ENCODE data around the gene ARID5B.

Gene ARID5B

DNA sequence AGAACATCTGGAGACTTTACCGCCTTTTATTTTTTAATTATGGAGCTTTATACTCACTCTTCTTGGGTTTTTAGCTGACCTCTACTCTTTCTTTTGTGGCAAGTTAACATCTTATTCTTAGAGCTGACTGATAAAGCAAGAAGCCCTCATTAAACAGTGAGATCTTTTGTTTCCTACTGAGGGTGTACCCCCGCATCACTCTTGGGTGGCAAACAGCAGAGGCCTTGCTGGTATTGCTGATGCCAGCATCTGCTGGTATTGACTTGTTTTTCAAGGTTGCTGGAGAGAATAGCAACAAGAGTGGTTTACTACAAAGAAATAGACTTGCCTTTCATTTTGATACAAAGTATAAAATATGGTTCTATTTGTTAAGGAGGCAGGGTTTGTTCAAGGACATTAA lies 154.7 kb downstream of the ARID5B start:
- no peak for DNase-seq

DNA sequence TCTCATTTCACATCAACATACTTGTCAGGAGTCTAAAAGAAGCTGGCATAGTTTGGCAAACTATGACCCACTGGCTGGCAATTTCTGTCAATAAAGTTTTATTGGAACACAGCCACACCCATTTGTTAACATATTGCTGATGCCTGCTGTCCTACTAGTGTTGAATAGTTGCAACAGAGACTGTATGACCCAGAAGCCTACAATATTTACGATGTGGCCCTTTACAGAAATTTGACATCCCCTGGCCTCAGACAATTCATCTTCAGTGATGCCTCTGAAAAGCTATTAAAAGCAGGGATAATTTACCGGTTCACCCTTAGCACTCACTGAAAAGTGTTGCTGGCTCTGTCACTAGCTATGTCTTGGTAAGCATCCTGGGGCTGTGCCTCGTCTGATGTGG lies 155.2 kb downstream of the ARID5B start:
- DNase-seq = no peak

DNA sequence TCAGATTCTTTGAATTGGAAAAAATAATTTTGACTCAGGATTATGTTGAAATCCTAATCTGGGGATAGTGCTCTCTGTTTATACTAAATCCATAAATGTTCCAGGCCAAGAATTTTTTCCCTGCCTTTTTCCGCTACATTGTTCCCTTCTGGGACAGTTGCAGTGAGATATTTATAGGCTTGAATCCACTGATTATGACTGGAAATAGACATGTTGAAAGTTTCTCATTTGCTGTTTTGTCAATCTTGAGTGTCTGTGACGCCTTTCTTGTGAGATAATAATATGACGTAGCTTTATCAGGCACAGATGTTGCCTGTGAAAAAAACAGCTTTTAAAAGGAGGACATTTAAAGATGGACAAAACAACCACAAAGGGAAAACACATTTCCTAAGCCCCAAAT lies 155.9 kb downstream of the ARID5B start:
- DNase-seq = no peak

DNA sequence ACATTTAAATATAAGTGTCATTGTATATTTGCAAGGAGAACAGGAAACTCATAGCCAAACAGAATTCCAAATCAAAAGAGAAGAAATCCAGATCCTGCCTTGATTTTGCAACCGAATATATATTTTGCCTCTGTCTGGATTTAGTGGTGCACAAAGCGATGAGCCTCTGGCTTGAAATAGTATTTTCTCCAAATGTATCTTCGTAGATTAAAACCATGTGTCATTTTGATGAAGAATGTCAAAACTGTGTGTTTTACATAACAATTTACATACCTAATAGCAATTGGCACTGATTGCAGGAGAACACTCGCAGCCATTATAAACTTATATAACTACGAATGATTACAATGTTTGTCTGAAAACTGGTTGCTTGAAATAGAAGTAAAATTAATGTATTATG lies 156.4 kb downstream of the ARID5B start:
- DNase-seq = no peak

DNA sequence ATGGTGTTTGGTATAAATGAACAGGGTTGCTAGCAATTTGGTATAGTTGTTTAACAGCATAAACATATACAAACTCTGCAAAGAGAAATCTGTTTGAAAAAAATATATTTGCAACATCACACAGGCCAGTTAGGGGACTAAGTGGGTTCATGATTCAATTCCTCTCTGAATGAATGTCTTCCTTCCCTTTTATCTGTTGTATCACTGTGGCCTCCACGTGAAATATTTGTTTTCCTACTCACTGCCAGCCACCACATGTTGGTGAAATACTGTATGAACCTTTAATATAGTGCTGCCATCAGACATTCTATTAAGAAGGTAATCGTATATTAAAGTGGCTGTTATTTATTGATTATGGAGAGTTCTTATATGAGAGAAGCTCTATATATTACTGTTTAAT lies 157.0 kb downstream of the ARID5B start:
- no peak for DNase-seq

DNA sequence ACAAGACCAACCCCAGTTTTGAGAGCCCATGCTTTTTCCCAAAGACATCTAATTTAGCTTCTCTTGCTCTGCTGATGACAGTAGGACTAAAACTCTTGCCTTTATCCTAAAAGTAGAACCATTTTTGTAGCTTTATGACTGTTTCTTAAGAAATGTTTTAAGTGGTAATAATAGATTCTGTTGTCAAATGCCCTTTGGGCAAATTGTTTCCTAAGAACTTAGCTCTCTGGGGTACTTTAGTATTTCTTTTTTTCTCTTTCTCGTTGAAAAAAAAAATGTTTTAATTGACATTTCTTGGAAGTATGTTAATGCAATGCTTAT lies 157.4 kb downstream of the ARID5B start:
- no peak for DNase-seq

DNA sequence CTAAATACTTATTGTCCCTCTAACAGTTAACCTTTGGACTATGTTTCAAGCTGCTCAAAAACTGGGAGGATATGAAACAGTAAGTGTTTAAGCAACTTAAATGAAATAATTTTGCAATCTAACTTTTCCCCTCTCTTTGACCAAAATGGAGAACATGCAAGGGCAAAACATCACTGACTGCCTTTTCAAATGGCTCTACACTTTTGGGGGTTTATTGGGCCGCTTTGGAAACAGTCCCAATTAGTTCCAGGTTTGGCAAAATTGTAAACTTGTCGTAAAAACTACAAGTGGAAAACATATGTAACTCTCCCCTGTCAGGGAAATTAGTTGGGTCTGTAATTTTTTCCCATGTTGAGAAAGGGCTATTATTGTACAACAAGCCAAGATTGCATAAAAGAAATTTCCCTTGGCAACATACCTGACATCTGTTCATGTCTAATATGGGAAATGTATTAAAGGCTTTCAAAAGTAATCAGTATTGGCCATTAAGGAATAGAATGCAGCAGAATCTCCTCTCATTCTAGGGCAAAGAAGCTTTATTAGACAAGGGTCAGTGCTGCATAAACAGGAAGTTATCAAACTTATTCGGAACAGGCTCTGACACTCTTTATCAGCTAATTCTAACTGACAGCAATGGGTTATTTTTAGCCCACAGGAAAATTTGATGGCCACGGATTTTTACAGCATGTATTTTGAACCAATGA lies 157.9 kb downstream of the ARID5B start:
- DNase-seq = no peak

DNA sequence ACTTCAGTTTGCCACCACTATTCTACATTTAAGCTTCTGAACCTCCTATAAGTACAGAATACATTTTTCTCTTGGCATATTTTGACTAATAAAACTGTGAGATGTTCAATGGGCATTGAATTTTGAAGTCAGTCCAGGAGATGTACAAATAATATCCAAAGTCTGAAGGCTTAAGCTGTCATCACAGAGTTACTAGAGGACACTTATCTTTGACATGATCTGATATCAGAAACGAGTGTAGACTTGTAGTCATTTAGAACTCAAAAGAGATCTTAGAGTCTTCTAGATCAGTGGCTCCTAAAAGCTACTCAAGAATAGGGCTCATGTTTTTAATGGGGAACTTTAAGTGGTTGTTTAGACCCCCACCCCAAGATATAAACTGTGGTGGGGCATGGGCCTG lies 160.5 kb downstream of the ARID5B start:
- DNase-seq = no peak

DNA sequence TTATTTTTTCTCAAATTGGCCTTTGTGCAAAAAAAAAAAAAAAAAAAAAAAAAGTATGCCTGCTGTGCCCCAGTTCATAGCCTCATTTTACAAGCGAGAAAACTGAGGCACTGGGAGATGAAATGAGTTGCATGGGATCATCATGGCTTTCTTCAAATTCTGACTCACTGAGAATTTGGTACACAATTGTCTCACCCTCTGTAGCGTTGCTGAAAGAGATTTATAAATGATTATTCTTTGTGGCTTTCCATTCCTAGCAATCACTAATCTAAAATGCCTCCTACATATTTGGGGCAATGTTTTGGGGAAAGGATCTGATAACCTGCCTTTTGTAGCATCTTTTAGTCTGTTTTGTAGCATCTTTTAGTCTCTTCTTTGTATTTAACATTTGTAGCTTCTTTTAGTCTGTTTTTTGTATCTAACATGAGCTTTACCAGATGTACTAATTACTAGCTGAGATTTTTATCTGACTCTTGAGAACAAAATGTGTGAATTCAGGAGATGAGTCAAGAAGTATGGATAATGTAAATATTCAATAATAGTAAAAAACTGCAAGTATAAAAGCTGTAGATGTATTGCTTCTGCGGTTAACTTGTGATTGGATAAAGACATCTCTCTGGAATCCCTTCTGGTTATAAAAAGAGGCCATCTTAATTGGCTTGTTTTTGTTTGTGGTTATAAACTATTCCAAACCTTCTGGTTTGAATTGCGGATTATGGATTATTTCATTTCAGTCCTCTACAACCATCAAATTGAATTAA lies 161.4 kb downstream of the ARID5B start:
- DNase-seq = no peak

DNA sequence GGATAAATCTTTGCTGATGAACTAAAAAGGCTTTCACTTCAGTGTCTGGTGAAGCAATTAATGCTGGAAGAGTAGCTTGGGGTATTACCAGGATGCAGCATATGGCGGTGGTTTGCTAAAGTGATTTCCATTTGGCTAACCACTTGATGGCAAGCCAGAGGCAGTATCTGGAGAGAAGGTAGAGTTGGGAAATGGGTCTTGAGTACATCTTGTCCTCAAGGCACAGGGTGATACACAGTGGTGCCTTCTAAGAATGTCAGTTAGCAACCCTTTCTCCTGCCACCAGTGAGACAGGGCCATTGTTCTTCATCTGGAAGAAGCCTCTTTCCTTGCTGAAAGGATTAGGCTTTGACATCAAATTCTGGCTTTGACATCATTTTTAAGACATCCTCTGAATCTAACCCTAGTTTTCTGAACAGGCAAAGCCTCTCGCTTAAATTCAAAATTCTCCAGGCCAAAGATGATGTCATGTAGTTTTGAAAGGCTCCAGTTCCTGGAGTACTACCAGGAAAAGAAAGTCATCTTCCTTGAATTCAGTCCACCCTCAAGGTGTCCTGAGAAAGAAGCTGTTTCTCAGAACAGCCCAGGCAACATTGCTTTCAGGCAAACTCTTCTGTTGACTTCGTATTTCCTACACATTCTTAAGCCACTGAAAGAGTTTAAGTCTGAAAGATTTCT lies 162.4 kb downstream of the ARID5B start:
- no peak for DNase-seq

DNA sequence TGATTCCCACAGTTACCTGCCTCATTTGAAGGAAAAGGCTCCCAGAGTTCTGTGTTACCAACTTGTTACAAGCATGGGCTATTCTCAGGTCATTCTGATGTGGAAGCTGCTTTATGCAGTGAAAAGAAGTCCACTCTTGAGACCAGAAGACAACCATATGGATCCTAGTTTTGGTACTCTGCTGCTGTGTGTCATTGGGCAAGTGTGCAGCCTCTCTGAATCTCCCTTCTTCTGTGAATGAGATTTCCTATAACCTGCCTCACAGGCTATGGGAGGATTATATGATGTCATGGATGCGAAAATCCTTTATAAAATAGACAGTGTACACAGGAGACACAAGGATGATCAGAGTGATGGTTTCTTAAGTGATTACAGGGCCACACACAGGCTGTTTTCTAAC lies 166.1 kb downstream of the ARID5B start:
- no peak for DNase-seq

DNA sequence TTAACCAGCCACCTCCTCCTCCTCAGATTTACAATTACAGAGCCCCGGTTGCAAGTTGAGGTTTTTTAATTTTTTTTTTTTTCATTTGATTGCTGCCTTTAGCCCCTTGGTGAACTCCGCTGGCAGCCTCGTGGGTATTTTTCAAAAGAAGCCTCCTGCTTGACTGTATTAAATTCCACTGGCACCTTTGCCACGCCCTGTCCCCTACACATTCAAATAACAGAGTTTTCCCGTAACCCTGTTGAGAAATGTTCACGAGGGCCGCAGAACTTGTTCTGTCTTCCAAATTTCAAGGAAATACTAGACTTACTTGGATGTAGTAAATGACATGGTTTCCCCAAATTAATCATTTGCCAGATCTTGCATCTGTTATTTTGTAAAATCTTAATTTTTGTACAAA lies 167.0 kb downstream of the ARID5B start:
- DNase-seq = no peak

DNA sequence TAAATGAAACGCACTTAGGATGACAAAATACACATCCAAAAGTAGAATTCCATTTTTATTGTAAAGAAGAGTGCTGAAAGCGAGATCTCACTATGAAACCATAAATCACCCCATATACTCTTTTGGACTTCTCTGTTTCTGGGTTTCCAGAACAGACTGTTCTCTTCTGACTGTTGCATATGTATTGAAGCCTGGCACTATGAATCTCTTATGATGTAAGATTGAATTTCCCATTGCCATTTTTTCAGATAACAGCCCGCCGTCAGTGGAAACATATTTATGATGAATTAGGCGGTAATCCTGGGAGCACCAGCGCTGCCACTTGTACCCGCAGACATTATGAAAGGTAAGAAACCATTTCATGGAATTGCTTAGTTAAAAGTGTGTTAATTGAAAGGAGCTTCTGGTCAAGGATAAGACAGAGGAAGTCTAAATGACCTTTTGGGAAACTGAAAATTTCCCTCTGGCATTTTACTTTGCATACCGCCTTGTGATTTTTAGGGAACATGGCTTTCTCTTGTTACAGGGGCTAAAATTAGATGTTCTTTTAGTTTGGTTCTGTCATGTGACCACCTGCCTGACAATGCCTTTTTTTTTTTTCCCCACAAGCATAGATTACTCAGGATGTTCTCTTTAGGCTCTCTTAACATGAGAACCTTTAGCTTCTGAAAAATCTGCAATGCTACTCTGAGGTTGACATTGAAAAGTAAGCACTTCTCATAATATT lies 168.1 kb downstream of the ARID5B start:
- no peak for DNase-seq

DNA sequence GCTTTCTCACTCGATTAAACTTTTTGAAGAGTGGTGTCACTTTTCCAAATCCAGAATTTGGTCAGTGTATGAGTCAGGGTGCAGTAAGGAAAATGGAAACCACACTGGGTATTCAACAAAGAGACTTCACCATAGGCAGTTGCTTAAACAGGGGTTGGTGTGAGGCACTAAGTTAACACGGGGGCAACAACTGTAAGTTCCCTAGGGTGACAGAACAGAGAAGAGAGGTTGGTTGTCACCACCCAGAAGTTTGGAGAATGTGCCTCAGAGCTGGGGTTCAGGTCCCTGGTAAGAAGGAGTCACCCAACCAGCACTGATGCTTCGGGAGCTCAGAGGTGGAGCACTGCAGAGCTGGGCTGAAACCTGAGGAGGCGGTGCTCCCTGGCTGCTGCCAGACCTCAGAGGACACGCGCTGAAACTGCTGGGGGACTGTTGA lies 170.4 kb downstream of the ARID5B start:
- no peak for DNase-seq

DNA sequence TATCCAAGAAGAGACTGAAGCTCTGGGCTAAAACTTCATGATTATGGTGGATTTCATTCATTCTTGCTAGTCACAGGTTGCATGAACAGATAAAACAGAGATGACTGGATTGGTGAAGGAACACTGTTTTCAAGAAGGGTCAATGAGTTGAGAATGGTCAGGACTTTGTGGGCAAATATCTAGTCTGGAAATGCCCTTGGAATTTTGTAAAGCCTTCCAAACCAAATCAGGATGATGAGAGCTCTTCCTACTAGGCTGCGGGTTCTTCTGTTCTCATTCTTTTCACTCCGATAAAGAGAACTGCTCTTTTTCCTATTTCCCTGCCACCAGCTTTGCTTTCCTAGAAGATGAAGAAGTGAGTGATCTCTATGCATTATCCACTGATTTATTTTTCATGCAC lies 171.4 kb downstream of the ARID5B start:
- DNase-seq = no peak

DNA sequence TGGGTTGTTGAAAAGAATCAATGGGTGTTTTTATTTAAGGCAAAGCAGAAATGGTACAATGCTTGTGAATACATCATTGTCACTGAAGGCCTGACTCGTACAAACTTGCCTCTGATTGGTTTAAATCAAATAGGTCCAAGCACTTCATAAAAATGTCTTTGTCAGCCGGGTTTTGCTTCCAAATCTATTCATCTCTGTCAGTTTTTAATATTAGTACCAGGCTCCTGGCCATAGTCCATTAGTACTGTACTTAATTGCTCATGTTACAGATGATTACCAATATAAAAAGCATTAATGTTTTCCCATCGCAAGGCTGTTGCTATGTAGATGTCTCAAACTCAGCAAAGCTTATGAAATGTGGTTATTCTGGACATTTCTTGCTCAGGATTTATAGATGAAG lies 171.9 kb downstream of the ARID5B start:
- DNase-seq = no peak

DNA sequence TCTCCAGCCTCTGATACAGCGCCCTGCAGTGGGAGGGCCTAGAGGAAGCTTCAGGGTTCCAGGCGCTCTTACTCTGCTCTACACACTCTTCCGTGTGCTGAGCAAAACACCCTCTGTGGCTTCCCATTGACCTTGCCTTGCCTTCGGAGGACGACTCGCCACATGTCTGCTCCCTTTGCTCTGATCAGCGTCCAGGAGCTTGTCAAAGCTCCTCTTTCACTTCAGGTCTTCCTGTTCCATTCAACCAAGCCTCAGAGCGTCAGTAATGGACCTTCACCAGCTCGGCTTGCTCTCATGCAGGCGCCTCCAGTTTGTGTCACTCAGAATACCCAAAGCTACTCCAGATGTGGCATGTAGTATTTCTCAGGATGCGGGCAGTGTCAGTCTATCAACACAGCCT lies 173.9 kb downstream of the ARID5B start:
- no peak for DNase-seq

DNA sequence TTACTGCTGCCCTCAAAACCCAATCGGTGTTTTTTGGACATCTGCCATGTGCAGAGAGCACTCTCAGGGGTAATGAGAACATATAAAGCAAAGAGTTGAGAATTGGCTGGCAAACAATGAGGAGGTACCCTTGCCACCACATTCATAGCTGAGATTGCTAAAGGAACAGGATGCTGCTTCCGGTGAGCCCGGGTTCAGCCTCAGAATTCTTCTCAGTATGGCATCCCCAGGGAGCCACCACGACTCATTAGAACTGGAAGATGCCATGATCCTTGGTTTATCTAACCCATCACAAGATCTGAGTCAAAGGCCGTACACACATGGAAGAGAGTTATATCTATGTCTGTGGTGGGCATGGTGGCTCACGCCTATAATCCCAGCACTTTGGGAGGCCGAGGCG lies 174.4 kb downstream of the ARID5B start:
- DNase-seq = no peak

DNA sequence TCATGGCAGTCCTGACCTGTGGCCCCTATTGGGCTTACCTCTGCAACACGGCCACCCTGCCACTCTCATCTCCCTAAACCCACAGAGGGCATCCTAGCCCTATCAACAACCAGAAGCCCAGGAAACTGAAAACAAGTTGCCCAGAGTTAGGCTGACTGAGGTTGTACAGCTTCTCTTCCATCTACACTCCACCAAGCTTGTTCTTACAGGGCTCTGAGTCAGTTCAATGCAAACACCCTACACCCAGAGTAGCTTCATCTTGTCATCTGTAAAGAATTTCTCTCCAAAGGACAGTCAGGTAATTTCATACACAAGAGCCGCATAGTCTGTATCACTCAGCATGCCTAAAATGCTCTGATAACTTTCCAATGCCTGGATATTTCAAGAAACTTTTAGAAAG lies 175.4 kb downstream of the ARID5B start:
- no peak for DNase-seq

DNA sequence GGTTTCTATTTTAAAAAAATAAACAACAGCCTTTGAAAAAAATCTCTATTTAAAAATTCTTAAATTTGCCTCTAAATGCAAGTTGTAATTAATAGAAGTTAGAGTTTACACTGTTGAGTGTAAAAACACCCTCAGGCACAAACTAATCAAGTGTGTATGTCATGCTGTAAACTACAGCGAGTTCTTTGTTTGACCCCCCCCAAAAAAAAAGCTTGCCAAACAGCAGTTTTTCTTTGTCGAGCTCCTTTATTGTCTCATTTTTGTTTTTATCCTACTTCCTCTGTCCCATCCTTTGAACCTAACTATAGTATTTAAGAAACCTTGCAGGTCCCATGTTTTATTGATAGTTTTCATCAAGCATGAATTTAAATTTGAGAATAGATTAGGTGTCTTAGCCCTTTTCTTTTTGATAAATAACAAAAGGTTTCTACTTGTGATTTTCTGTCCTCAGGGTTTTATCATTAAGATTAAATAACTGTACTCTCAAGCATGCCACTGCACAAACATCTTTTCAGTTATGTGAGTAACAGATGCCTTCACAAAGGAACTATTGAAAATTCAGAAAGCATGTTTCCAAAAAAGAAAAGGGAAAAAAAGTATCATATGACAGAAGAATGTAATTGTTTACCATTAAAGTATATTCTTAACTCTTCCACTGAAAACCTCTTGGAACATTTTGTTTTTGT lies 176.0 kb downstream of the ARID5B start:
- DNase-seq = no peak

DNA sequence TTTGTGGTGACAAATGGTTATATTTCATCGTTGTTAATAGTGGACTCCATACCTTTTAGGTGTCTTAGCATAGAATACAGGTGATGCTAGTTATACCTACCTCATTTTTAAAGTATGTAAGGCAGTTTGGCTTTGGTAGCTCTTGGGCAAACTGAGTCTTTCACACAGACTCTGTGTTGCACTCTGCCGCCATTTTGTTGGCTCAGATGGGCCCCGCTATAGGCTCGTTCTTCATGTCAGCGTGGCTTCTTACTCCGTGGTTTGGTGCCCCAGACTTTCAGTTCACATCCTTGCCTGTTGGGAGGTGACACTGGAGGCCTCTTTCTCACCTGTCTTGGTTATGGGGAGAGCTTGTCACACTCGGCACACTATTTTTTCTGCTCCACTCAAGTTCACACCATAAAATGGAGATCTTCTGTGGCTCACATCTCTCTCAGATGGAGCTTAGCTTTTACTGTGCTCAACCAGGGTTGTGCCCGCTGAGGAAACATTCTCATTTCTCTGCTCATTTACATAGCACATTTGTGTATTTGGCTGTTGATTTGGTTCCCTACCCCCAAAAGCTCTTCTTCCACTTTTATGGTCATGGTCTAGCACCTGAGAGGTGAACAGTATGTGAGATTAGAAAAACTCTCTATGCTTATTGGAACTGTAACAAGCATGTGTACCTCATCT lies 178.5 kb downstream of the ARID5B start:
- no peak for DNase-seq

DNA sequence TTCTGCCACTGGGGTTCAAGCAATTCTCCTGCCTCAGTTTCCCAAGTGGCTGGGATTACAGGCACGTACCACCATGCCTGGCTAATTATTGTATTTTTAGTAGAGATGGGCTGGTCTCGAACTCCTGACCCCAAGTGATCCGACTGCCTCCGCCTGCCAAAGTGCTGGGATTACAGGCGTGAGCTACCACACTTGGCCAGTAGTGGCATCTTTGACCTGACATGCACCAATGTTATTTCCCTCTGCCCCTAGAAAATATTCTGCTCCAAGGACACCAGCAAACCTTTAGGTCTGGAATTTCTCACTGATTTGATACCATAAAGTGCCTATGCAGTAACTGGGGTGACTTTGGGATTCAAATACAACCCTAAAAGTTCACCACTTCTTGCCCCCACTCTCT lies 179.4 kb downstream of the ARID5B start:
- no peak for DNase-seq

Measured in NCI-H2227 treated with DMSO at 0.1 percent for 48 hours (cell line).